NCI-H226 (cell line): Measurements from ENCODE around the gene PRKN.

Experiments
- DNase-seq: peaks from one replicate; pipeline ENCODE4 v3.0.0-alpha.2; 2015

PRKN gene

DNA sequence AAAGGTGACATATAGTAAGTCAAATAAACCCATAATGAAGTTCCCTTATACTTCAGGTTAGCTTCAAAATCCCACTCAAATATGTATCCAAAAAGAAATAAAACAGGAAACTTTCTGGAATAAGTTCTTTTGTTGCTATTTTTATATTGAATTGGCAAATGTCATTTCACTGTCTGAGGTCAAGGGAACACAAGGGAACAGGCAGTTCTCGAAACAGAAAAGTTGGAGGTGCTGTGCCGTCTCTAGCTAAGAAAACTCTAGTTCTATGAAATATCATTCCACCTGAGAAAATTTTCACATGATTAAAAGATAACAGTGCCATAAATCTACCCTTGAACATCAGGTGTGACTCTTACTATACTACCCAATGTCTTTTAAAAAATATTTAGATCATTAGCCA lies 358.5 kb downstream of the PRKN start:
- DNase-seq, result no peak

DNA sequence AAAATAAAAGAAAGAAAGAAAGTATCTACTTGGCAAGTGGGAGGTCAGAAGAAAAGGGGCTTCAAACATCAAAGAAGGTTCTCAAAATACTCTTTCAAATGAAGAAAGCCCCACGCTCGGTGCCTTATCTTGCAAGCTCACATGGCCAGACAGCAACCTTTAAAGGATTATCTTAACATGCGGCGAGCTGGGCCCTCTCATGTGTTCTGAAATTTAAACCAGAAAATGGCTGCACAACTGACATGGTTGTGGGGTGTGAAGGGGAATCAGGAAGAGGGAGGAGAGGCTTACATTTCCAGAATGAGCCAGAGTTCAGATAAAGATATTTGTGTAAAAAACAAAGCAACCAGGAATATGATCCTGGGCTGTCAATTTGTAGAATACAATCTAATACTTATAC lies 363.1 kb downstream of the PRKN start:
- DNase-seq, result no peak

DNA sequence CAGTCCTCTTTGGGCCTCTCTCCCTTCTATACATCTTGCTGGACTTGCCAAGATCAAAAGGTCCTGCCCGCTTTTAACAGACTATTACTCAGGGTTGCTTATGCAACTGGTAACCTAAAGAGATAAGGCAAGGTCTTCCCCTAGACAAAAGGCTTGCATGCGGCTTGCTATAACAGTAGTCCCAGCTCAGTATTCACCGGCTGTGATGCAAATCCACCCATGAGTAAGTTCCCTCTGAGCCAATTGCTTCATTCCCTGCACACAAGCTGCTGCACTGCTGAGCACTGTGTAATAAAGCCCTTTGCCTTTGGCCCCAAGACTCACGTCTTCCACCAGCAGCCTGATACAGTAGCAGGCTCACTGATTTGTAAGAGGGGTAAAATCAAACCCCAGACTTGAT lies 363.8 kb downstream of the PRKN start:
- DNase-seq, result no peak

DNA sequence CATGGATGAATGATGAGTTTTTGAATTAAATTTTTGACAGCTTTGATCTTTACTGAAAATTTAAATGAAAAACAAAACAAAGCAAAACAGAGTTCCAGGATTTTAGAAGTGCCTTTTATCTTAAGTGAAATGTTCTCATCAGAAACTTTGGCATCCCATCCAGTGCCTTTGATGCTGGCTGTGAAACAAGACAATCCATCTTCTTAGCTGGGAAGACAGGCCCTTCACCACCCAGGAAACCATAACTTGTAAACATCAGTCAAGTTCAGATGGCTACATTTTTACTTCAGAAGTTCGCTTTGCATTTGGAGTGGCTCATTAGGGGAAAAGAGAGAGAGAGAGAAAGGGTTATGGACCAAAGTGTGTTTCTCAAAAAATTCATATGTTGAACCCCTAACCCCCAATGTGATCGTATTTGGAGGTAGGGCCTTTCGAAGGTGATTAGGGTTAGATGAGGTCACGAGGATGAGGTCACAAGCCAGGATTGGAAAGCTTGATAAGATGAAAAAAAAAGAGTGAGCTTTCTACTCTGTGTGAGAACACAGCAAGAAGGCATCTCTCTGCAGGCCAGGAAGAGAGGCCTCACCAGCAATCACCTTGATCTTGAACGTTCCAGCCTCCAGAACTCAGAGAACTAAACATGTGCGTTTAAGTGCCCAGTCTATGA lies 366.5 kb downstream of the PRKN start:
- DNase-seq, result no peak

DNA sequence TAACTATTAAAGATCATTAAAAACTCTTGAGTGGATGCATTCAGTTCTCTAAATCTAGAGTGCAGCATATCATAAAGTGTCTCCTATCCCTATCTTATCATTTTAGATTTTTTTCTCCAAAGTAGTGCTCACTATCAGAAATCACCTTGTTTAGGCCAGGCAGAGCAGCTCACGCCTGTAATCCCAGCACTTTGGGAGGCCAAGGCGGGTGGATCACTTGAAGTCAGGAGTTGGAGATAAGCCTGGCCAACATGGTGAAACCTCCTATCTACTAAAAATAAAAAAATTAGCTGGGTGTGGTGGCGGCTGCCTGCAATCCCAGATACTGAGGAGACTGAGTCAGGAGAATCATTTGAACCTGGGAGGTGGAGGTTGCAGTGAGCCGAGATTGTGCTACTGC lies 368.9 kb downstream of the PRKN start:
- no peak for DNase-seq

DNA sequence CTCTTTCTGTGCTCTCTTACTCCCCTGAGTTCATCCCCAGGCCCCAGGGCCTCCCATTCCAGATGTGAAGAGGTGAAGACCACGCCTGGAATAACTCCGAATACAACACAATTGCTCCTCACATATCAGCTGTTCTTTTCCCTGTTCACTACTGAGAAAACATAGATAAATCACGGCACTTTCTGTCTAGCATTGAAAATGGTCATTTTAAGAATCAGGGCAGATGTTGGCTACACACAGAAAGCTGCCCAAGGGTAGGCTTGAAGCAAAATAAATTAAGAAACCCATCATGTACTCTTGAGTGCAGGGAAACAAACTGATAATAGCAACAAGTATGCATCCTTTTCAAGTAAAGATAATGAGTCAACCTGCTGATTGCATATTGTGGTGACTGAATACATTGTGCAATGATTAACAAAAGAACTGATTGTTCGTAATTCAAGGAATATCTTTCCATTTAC lies 382.5 kb downstream of the PRKN start:
- DNase-seq, result no peak

DNA sequence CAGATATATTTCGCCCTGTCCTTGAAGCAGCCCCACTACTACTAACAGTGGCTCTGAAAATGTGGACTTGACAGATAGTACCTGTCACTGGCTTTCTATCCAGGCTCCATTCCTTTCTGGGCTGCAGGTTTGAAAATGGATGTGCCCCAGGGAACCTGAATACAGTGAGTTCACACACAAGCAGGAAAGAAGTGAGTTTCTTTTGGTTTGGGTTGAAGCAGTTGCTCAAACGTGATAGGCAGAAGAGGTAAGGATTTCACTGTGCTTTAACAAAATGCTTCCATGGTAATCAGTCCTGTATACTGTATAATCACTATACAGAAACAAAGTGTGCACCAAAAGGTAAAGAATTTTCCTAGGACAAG lies 382.9 kb downstream of the PRKN start:
- DNase-seq, result no peak

DNA sequence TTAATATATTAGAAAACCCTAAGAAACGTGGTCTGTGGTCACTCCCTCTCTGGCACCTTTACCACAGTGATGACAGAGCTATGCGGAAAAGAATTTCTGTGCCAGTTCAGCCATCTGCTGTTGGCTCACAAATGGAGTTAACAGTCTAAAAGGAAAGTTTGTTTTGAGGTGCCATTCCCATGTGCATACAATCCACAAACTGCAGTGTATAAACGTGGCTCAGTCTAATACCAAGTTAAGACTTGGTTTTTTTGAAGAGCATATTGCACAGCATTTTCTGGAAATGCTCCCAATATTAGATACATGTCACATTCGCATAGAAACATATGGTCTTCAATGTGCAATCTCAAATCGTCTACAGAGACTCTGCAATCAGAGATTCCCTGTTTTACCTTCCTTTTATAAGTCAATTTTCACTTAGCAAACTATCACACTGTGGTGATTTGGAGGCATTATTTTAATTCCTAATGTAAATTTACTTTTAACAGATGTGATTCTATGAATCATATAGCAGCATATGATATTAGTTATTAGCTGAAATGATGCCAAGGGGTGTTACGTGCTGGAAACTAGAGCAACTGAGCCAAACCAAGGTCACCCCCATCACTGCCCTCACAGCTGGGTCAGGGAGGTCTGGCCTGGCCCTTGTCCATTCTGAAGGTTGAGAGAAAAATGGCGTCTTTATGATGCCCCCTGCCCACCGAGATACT lies 383.5 kb downstream of the PRKN start:
- DNase-seq, result no peak

DNA sequence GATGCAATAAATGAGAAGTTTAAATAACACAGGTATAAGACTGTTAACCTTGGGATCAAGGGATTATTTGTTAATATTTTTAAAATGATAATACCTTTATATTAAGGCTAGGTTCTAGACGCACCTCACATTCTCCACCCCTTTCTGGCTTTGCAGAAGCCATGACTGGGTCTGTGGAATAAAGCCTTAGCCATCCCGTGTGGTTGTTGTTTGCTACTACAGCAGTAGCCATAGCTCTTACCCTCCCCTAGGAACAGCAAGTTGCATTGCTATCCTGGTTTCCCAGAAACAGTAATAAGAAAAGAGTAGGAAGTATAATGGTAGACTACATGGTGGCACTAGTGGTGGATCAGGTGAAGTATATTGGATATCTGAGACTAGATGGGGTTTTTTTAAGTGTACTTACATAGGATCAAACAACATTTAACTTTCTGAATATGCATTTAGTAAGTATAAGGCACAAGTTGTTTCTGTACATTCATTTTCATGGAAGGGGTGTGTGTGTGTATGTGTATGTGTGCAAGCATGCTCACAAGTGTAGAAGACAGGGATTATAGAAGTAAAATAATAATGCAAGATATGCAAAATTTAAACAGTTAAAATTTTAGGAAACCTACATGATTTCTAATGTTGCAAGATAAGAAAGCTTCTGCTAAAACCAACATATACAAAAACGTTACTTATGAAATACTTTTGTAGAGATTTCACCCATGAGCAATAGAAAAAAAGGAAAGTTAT lies 384.2 kb downstream of the PRKN start:
- DNase-seq, result no peak

DNA sequence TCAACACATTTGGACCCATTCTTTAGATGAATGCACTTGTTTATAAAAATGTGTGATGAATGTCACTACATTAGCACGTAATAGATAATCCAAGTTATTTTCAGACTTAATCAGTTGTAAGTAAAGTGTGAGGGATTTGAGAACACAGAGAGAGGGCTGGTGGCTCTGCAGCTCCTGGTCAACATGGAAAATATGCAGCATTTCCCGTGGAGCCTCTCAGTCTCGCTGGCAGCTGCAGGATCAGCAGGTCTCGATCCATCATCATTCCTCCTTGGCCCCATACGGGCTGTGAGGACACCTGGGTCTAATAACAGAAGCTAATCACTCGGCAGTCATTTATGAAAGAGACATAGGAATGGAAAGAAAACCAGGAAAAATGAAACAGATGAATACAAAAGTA lies 390.2 kb downstream of the PRKN start:
- DNase-seq, result no peak

DNA sequence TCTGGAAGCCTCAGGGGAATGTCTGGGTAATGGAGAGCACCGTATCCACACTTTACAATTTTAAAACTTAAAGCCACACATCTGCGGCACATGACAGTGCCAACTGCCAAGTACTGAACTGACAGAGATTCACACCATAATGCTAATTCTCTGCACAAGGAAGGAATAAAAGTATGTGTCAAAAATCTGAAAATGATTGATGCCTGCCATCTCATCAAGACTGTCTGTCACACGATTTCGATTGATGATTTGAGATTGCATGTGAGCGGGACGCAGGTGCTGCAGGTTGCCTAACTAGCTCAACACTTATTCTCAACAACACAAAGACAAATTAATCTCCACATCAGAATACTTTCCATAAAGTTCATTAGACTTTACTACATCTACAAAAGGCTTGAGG lies 391.2 kb downstream of the PRKN start:
- no peak for DNase-seq

DNA sequence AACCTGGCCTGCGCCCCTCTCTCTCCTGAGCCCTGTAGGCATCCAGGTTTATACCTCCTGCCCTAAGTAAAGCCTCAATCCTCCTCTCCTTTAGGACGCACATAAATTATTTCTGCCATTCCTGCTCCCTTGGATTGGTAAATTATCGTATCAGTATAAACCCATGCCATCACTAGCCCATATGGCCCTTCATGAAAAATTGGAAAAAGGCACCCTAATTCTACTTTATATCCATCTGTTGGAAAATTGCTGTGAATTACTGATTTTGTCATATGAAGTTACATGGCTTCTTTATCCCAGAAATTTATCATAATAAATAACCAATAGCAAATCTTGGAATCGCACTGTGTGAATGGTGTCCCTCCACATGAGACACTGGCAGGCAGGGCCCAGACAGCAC lies 395.2 kb downstream of the PRKN start:
- no peak for DNase-seq

DNA sequence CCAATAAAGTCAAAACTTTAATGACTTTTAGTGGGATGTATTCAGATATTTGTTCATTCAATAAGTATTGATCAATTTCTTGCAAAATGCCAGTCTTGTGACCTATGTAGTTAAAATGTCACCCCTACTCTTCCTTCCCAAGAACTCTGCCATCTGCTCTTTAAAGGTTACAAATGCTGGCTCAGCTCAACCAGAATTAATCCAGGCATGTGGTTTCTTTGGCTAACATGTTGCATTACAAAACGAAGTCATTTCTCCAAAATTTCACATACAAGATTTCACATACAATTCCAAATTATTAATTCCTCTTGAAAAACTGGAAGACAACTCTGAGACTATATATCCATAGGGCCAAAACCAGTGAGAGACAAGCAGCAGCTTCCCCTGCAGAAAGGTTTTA lies 395.7 kb downstream of the PRKN start:
- DNase-seq, result no peak

DNA sequence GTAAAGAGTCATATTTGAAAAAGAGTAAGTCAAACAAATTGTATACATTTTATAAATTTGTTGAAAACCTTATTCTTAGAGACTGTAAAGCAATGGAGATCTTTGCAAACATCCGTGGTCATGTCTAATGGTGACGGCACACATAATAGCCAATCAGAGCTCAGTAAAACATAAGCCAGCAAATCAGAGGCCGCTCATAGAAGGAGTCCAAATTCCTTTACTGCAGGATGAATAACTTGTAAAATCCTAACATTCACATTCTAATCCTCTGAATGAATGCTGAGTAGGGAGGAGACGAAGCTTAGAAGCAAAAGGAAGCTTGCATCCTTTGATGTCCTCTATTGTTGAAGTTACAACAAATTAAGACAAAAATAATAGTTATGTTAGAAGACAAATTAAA lies 401.7 kb downstream of the PRKN start:
- DNase-seq, result no peak

DNA sequence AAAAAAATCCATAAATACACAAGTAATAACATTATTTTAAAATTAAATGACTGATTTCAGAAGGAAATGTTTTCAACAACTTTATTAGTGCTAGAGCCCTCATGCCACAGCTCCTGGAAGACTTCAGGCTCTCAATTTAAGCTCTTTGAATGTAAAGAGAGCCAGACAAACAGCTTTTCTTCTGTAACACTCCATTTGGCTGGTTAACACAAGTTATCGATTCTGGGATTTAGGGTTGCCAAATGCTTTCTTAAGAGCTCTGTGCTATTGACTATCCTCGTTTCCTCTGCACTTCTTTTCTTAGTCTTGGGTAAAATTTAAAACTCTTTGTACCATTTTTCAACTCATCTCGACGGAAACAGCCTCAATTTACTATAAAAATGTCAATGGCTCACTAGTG lies 402.5 kb downstream of the PRKN start:
- no peak for DNase-seq

DNA sequence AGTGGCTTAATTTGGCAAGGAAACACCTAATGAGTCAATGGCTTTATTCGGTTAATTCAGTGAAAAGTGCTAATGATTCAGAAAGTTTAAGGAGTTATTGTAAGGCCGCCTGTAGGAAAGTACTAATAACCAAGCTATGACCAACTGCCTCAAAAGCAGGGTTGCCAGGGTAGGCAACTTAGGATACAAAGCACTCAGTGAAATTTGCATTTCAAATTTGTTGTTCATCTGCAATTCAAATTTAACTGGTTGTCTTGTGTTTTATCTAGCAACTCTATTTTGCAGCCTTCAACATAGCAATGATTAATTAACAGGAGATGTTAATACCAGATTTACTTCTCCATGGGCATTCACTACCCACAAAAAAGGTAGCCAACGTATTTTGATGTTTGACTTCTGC lies 412.3 kb downstream of the PRKN start:
- DNase-seq, result no peak

DNA sequence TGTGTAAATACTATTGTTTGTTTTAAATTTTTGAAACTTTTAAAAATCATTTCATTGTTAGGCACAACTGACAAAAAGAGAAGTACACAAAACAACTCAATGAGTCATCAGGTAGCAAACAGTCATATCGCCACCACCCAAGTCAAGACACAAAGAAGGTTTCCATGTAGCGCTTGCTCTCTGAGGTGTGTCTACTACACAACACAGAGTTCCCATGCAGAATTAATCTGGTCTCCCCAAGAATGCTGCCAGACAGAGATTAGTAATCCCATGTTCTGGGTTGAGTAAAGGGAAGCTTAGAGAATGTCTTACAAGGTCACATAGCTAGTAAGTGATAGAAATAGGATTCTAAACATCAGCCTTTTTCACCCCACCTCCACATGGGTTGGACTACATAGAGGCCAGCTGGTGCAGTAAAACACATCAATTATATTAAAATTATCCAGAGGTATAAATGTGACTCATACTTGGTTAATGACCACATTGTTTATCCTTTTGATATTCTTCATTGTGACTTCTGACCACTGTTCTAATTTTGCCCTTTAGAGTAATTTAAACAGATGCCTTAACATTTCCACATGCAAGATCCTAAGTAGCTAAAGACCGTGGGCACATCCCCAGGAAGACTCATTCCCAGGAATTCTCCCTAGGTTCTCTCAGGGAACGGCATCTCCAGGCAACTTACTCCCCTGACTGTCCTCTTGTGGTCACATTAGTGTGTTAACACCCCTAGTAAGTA lies 413.5 kb downstream of the PRKN start:
- no peak for DNase-seq

DNA sequence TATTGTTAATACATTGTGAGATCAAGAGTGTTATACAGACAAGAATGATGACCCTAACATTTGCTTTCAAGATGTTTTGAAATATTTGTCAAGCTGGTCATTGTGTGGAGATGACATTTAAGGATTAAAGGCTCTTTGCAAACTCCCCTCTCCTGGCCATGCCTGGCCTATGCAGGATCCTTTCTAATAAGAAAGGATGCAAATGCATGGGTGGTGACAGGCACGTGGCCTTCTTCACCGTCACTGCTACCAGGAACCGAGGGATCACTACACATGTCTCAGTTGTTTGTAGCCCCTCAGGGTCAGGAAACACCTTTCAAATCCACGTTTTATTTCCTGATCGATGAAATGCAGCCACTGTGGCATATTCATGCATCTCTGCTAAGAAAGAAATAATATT lies 419.7 kb downstream of the PRKN start:
- no peak for DNase-seq

DNA sequence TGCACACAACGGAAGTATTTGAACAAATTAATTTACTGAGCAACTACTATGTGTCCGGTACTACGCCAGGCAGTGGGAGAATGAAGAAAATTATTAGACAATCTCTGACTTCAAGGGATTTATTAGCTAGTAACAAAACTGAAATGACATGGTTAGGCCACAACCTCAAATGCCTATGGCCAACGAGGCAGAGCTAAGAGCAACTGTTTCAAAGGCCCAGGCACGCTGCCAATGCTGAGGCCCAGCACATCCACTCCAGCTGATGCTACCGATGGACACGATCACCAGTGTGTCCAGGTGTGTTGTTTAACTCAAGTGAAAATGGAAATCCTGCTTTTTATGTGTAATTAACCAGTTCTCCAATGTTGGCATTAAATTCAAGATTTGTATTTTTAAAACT lies 420.9 kb downstream of the PRKN start:
- no peak for DNase-seq

DNA sequence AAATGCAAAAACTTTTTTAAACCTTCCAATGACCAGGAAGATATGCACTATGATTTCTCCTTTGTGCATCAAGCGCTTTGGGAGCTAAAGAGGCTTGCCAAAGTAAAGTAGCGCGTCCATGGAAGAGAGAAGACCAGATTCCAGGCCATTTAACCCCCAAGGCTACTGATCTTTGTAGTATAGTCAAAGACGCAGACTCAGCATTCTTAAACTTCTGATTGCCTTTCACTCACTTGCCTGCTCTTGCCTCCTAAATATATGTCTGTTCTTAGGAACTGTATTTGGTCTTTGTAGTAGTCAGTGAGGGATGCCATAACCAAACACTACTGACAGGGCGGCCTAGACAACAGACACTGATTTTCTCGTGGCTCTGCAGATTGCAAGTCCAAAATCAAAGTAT lies 426.4 kb downstream of the PRKN start:
- no peak for DNase-seq

DNA sequence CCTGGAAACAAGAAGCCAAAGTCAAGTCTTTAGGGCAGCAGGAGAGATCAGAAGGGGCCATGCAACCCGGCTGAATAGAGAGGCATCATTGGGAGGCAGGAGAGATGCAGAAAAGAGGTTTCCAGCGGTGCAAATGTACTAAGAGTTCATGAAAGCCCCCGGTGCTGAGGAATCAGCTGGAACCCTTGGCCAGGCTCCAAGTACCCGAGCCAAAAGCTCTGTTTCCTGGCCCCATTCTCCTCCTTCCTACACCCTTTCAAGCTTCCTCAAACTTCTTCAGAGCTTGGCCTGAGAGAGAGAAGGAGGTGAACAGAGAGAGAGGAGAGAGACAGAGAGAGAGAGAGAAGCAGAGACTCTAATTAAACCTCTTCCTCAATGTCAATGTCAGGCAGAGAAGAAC lies 433.5 kb downstream of the PRKN start:
- no peak for DNase-seq

DNA sequence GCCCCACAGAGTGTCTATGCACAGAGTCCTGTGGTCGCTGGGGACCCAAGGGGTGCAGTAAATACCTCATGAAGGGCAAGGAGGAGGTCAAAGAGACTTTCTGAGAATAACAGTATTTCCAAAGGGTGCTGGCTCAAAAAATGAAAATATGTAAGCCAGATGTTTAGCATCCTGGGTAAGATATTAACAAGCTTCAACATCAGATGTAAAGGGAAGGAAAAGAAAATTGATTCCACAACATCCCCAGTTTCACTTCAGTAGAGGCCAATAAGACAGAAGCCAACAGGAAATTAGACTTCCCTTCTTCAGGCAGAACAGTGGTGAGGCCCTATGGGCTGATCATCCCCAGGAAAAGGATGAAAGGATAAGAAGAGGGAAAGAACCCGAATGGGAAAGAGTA lies 434.7 kb downstream of the PRKN start:
- DNase-seq, result no peak

DNA sequence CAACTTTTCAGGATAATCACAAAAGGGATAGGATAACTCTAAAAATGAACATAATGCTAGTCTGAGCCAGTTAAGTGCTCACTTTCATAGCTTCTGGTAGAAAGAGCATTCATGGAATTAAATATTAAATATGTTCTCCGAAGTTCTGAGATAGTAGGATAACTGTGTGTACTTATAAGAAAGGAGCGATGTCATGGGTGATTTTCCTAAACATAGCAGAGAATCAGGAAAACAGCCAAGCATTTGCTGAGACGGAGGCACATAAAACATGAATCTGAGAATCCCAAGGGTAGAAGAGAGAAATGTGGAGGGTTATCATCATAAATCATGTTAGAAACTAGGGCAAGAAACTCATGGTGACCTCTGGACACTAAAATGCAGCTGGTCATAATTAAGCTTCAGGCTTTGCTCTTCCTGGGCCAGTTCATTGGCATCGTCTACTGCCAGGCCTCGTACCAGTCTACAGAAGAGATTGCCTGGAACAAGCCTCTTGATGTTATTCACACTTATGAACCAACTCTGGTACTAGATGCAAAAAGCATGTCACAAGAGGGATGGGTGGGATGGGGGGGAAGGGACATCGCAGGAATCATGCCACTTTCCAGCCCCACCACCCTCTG lies 436.6 kb downstream of the PRKN start:
- DNase-seq, result no peak
